IMR-90 (cell line): ENCODE results near the gene TEDC1. TPM values are rescaled to one million over a fixed set of nuclear protein-coding genes. Genes with fewer than 3 reads are reported as not detected.

Experiments
- ATAC-seq: fragments of 200-7000 bp; cut with Tn5 transposase; 2 replicates; pipeline ENCODE4 v1.9.1; 2020; ENCODE audit warnings: low read depth, mild to moderate bottlenecking, moderate library complexity
- BruUV-seq: library from RNA; stranded (reverse); fragments of 400-500 nt; replicated peaks from 2 replicates; lab custom pipeline; 2021; lab: Mats Ljungman, UMichigan
- CTCF ChIA-PET: fragments of 300-600 bp; formaldehyde crosslinking; extraction: SDS; loops from one replicate; lab custom pipeline; 2021; ENCODE audit warnings: antibody characterized with exemption; lab: Yijun Ruan, JAX
- POLR2A ChIA-PET: fragments of 300-600 bp; sonication (Branson Sonifier 250); formaldehyde crosslinking; loops from one replicate; lab custom pipeline; 2022; ENCODE audit warnings: antibody characterized with exemption; ENCODE audit not compliant: unreplicated experiment; lab: Charles Lee
- DNase-seq: peaks from one replicate; pipeline ENCODE4 v3.0.0; 2013
- H2AFZ ChIP-seq: replicated peaks from 2 replicates; pipeline ENCODE3; 2013; ENCODE audit warnings: low read length, mild to moderate bottlenecking; ENCODE audit not compliant: poor library complexity
- H2AK5ac ChIP-seq: 2 replicates; pipeline ENCODE4 v1.6.1; 2013; ENCODE audit warnings: low read depth, low read length, inconsistent platforms
- H2AK9ac ChIP-seq: replicated peaks from 2 replicates; pipeline ENCODE3; 2013; ENCODE audit warnings: mild to moderate bottlenecking, low read depth, low read length, moderate library complexity; ENCODE audit not compliant: poor library complexity
- H2BK120ac ChIP-seq: 2 replicates; pipeline ENCODE4 v1.6.1; 2013; ENCODE audit warnings: low read depth, low read length, inconsistent platforms
- H2BK15ac ChIP-seq: 3 replicates; pipeline ENCODE4 v1.6.1; 2013; ENCODE audit warnings: low read depth, low read length, inconsistent platforms
- H2BK20ac ChIP-seq: 2 replicates; pipeline ENCODE4 v1.6.1; 2013; ENCODE audit warnings: low read depth, mild to moderate bottlenecking, inconsistent platforms, low read length, moderate library complexity
- H2BK5ac ChIP-seq: 2 replicates; pipeline ENCODE4 v1.6.1; 2013; ENCODE audit warnings: mild to moderate bottlenecking, low read depth, low read length, inconsistent platforms; ENCODE audit not compliant: poor library complexity, severe bottlenecking
- H3K14ac ChIP-seq: replicated peaks from 2 replicates; pipeline ENCODE4 v1.6.1; 2013; ENCODE audit warnings: low read depth, low read length, inconsistent platforms
- H3K18ac ChIP-seq: 2 replicates; pipeline ENCODE4 v1.6.1; 2013; ENCODE audit warnings: low read depth, low read length, control low read depth
- H3K23ac ChIP-seq: 2 replicates; pipeline ENCODE4 v1.6.1; 2013; ENCODE audit warnings: low read depth, low read length, inconsistent platforms
- H3K27ac ChIP-seq: 2 replicates; pipeline ENCODE4 v1.5.1; 2013; ENCODE audit warnings: mild to moderate bottlenecking, control low read depth, low read length; ENCODE audit not compliant: insufficient read depth
- H3K27me3 ChIP-seq: 2 replicates; pipeline ENCODE4 v1.6.1; 2013; ENCODE audit warnings: low read length; ENCODE audit not compliant: control insufficient read depth, insufficient read depth
- H3K36me3 ChIP-seq: 2 replicates; pipeline ENCODE4 v1.6.1; 2013; ENCODE audit warnings: low read length, mixed read lengths; ENCODE audit not compliant: control insufficient read depth, insufficient read depth
- H3K4ac ChIP-seq: 2 replicates; pipeline ENCODE4 v1.6.1; 2013; ENCODE audit warnings: low read depth, low read length, inconsistent platforms
- H3K4me1 ChIP-seq: 2 replicates; pipeline ENCODE4 v1.6.1; 2013; ENCODE audit warnings: low read length, mixed read lengths; ENCODE audit not compliant: control insufficient read depth, insufficient read depth
- H3K4me2 ChIP-seq: 2 replicates; pipeline ENCODE4 v1.6.1; 2013; ENCODE audit warnings: low read depth, mild to moderate bottlenecking, control low read depth, low read length, moderate library complexity
- H3K4me3 ChIP-seq: 2 replicates; pipeline ENCODE4 v1.5.1; 2013; ENCODE audit warnings: low read depth, mild to moderate bottlenecking, control low read depth, low read length, moderate library complexity; ENCODE audit not compliant: insufficient read depth
- H3K56ac ChIP-seq: 2 replicates; pipeline ENCODE4 v1.6.1; 2013; ENCODE audit warnings: low read length, inconsistent platforms; ENCODE audit not compliant: insufficient read depth; ENCODE audit errors: extremely low read depth
- H3K79me1 ChIP-seq, 2 experiments: 2 replicates each; pipeline ENCODE4 v1.6.1; 2013; ENCODE audit warnings: low read length in 2 of 2, inconsistent platforms in 1 of 2, low read depth in 1 of 2
- H3K9ac ChIP-seq: 2 replicates; pipeline ENCODE4 v1.6.1; 2013; ENCODE audit warnings: low read depth, low read length, control low read depth
- H3K9me1 ChIP-seq: 2 replicates; pipeline ENCODE4 v1.6.1; 2013; ENCODE audit warnings: low read length, inconsistent platforms; ENCODE audit not compliant: insufficient read depth
- H3K9me3 ChIP-seq: 2 replicates; pipeline ENCODE4 v1.6.1; 2013; ENCODE audit warnings: low read length; ENCODE audit not compliant: control insufficient read depth, insufficient read depth
- H4K20me1 ChIP-seq: 2 replicates; pipeline ENCODE4 v1.6.1; 2013; ENCODE audit warnings: low read length, inconsistent platforms; ENCODE audit not compliant: insufficient read depth
- H4K5ac ChIP-seq: 2 replicates; pipeline ENCODE4 v1.6.1; 2013; ENCODE audit warnings: mild to moderate bottlenecking, low read depth, low read length, control low read depth
- H4K8ac ChIP-seq, 2 experiments: 2 replicates each; pipeline ENCODE4 v1.6.1; 2013; ENCODE audit warnings: low read depth in 2 of 2, low read length in 2 of 2, control low read depth in 1 of 2, inconsistent platforms in 1 of 2
- H4K91ac ChIP-seq: 2 replicates; pipeline ENCODE4 v1.6.1; 2013; ENCODE audit warnings: low read depth, low read length, inconsistent platforms; ENCODE audit not compliant: insufficient read depth
- FOS ChIP-seq: fragments of 150-350 bp; IDR thresholded peaks from 2 replicates; pipeline ENCODE4 v1.6.1; 2016; ENCODE audit warnings: low read depth, low read length
- MAFK ChIP-seq: IDR thresholded peaks from 2 replicates; pipeline ENCODE4 v1.6.1; 2012; ENCODE audit warnings: low read depth, low read length, improper control_type of control experiment
- MAZ ChIP-seq: IDR thresholded peaks from 2 replicates; pipeline ENCODE4 v1.6.1; 2012; ENCODE audit warnings: low read depth, mild to moderate bottlenecking, low read length, improper control_type of control experiment, moderate library complexity, borderline replicate concordance
- MXI1 ChIP-seq: IDR thresholded peaks from 2 replicates; pipeline ENCODE4 v1.6.1; 2012; ENCODE audit warnings: low read depth, mild to moderate bottlenecking, low read length, moderate library complexity, borderline replicate concordance
- NFE2L2 ChIP-seq: fragments of 150-350 bp; IDR thresholded peaks from 2 replicates; pipeline ENCODE4 v1.6.1; 2016; ENCODE audit warnings: low read depth, mild to moderate bottlenecking, low read length
- RAD21 ChIP-seq: IDR thresholded peaks from 2 replicates; pipeline ENCODE4 v1.6.1; 2012; ENCODE audit warnings: low read length, improper control_type of control experiment
- RCOR1 ChIP-seq: IDR thresholded peaks from 2 replicates; pipeline ENCODE4 v1.6.1; 2012; ENCODE audit warnings: mild to moderate bottlenecking, low read length, improper control_type of control experiment; ENCODE audit not compliant: insufficient replicate concordance
- SMC3 ChIP-seq: fragments of 150-350 bp; IDR thresholded peaks from 2 replicates; pipeline ENCODE4 v1.6.1; 2016; ENCODE audit warnings: low read depth, mild to moderate bottlenecking, antibody characterized with exemption, low read length, moderate library complexity
- WGBS, 2 experiments: methylation state at CpG; one replicate each; pipeline versions ENCODE4 v1.1.5 to v1.1.7; 2013; ENCODE audit warnings: missing lambda C conversion rate in 2 of 2; ENCODE audit not compliant: insufficient read length in 1 of 2; ENCODE audit errors: extremely low coverage in 2 of 2; 5-methylcytosine and 5-hydroxymethylcytosine counted together
- dilution Hi-C: fragments of 300-500 bp; cut with HindIII; formaldehyde crosslinking; loops from one replicate; pipeline ENCODE4 v1.14.3; 2018; ENCODE audit warnings: low sequenced_read_pairs; ENCODE audit not compliant: unreplicated experiment
- in situ Hi-C: fragments of 300-500 bp; cut with MboI; formaldehyde crosslinking; loops from 3 replicates; pipeline ENCODE4 v1.14.3; 2019; ENCODE audit warnings: low sequenced_read_pairs, inconsistent platforms, mixed read lengths
- intact Hi-C: fragments of 100-400 bp; cut with micrococcal nuclease; formaldehyde crosslinking; loops from 2 replicates; pipeline ENCODE4 v1.10.0; 2022
- polyA plus RNA-seq, 3 experiments: library from polyadenylated mRNA; depleted of rRNA; stranded (reverse); fragments of >200 nt; gene quantifications; 2 replicates each; pipeline ENCODE4 v1.2.3, GENCODE V29; 2012; ENCODE audit warnings: low replicate concordance in 1 of 3
- total RNA-seq: library from RNA; depleted of rRNA; stranded (reverse); fragments of >200 nt; gene quantifications from 2 replicates; pipeline ENCODE4 v1.2.3, GENCODE V29; 2012
- TF ChIP-seq, protein P1 (sequence below): fragments of 150-350 bp; IDR thresholded peaks from 2 replicates; pipeline ENCODE4 v1.6.1; 2016; ENCODE audit warnings: low read depth, mild to moderate bottlenecking, low read length, moderate library complexity, borderline replicate concordance

The TEDC1 gene
- total and polyA plus RNA-seq, 2 of the 4 experiments (the other 2 are of a cell fraction): 5.7 to 6.4 TPM

- H3K9ac ChIP-seq: no peak overlapping the region
- H2BK120ac ChIP-seq: no peak overlapping the region
- no peaks in the 10 kb centered on the region for H3K4me1 ChIP-seq
- no peak overlapping the region for H2BK5ac ChIP-seq
- no peaks in the 10 kb centered on the region for H4K20me1 ChIP-seq
- no peak overlapping the region for H4K8ac ChIP-seq
- intact Hi-C loops (no loop called here), dilution Hi-C loops (no loop called here), in situ Hi-C loops (no loop called here)
- ATAC-seq (no peak), DNase-seq (no peak)
- H3K9me1 ChIP-seq: no peaks in the 10 kb centered on the region
- no peak overlapping the region for H3K56ac ChIP-seq
- H4K91ac ChIP-seq: no peak overlapping the region
- no peaks in the 10 kb centered on the region for H3K36me3 ChIP-seq
- H2BK15ac ChIP-seq: no peak overlapping the region
- no peak overlapping the region for H4K5ac ChIP-seq
- 52% methylated on average over 4 of the region's 13 CpGs; no CpG with 5 or more reads in 1 of the 2 experiments for WGBS, 2 experiments
- no peak overlapping the region for H2AK5ac ChIP-seq
- H3K4ac ChIP-seq: no peak overlapping the region
- no peak overlapping the region for H3K4me2 ChIP-seq
- no peak overlapping the region for H2BK20ac ChIP-seq
- ChIA-PET CTCF (no interaction called here), POLR2A (no interaction called here)
- H3K9me3 ChIP-seq: no peaks in the 10 kb centered on the region
- H3K27ac ChIP-seq: no peak overlapping the region
- H2AK9ac ChIP-seq: no peak overlapping the region
- H2AFZ ChIP-seq: no peak overlapping the region
- H3K14ac ChIP-seq: no peak overlapping the region
- H3K4me3 ChIP-seq: no peak overlapping the region
- no TSS peak for BruUV-seq
- no peak overlapping the region for H3K23ac ChIP-seq
- H3K27me3 ChIP-seq: peaks cover 19% of the 10 kb centered on the region
- TF ChIP-seq FOS: no peak
- TF ChIP-seq MXI1: no peak
- TF ChIP-seq SMC3: no peak
- no peak for TF ChIP-seq RCOR1
- no peak for TF ChIP-seq MAFK
- TF ChIP-seq, protein P1, sequence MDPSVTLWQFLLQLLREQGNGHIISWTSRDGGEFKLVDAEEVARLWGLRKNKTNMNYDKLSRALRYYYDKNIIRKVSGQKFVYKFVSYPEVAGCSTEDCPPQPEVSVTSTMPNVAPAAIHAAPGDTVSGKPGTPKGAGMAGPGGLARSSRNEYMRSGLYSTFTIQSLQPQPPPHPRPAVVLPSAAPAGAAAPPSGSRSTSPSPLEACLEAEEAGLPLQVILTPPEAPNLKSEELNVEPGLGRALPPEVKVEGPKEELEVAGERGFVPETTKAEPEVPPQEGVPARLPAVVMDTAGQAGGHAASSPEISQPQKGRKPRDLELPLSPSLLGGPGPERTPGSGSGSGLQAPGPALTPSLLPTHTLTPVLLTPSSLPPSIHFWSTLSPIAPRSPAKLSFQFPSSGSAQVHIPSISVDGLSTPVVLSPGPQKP: no peak
- TF ChIP-seq RAD21: no peak
- TF ChIP-seq NFE2L2: no peak
- TF ChIP-seq MAZ: no peak
- no peaks in the 10 kb centered on the region for H3K79me1 ChIP-seq
- no peak overlapping the region for H3K18ac ChIP-seq
Observed at GRCh38 chr14:105534586-105534985, 43.5 kb downstream of the TEDC1 start.
